Astrocyte of the cerebellum (primary cell): ENCODE data around the gene MAG.

Experiments
- DNase-seq: peaks from one replicate; pipeline ENCODE4 v3.0.0-alpha.2; 2011; ENCODE audit warnings: low read depth
- H3K4me3 ChIP-seq: 2 replicates; pipeline ENCODE4 v1.5.1; 2011; ENCODE audit warnings: mild to moderate bottlenecking, low read depth, low read length, moderate library complexity
- CTCF ChIP-seq: IDR thresholded peaks from 2 replicates; pipeline ENCODE4 v1.5.1; 2012; ENCODE audit warnings: low read length, low read depth, moderate library complexity, mild to moderate bottlenecking; ENCODE audit errors: missing control alignments
- in situ Hi-C: cut with HindIII; loops from 2 replicates; pipeline ENCODE4 v1.10.0; 2017; ENCODE audit warnings: low sequenced_read_pairs

Gene MAG

GRCh38 chr19:35306473-35307246, 14.7 kb downstream of the MAG start:
- no peak for TF ChIP-seq CTCF
- in situ Hi-C loops: no loop called here
- no peak for DNase-seq
- H3K4me3 ChIP-seq: no peak overlapping the region

- no peak overlapping the region for H3K4me3 ChIP-seq
- in situ Hi-C loops: no loop called here
- TF ChIP-seq CTCF: no peak
- no peak for DNase-seq
Measured at GRCh38 chr19:35307931-35308330, 16.0 kb downstream of the MAG start.

- H3K4me3 ChIP-seq: no peak overlapping the region
- DNase-seq: no peak
- no peak for TF ChIP-seq CTCF
- in situ Hi-C loops: no loop called here
Measured at GRCh38 chr19:35308910-35309309, 16.9 kb downstream of the MAG start.

GRCh38 chr19:35309481-35310279, 17.7 kb downstream of the MAG start:
- in situ Hi-C loops: no loop called here
- DNase-seq: no peak
- no peak for TF ChIP-seq CTCF
- H3K4me3 ChIP-seq: no peak overlapping the region

- TF ChIP-seq CTCF: no peak
- in situ Hi-C loops: no loop called here
- no peak for DNase-seq
Measured at GRCh38 chr19:35310331-35310730, 18.4 kb downstream of the MAG start.

GRCh38 chr19:35310811-35311465, 19.0 kb downstream of the MAG start:
- in situ Hi-C loops: no loop called here
- no peak overlapping the region for H3K4me3 ChIP-seq
- no peak for DNase-seq
- no peak for TF ChIP-seq CTCF

More at GRCh38 chr19:35310331-35310730, 18.4 kb downstream of the MAG start:
- H3K4me3 ChIP-seq: no peak overlapping the region
